H1 (cell line): Measurements from ENCODE around the gene PPP1R15B. TPM values are rescaled to one million over a fixed set of nuclear protein-coding genes. Genes with fewer than 3 reads are reported as not detected.

Experiments used
- CTCF ChIA-PET: fragments of 300-600 bp; sonication (Branson Sonifier 250); formaldehyde crosslinking; loops from one replicate; lab custom pipeline; 2021; ENCODE audit not compliant: partially characterized antibody; lab: Charles Lee
- POLR2A ChIA-PET: fragments of 300-600 bp; sonication (Branson Sonifier 250); formaldehyde crosslinking; loops from one replicate; lab custom pipeline; 2021; ENCODE audit warnings: inconsistent platforms; ENCODE audit not compliant: partially characterized antibody; lab: Charles Lee
- DNase-seq, 2 experiments: peaks; one replicate each; pipeline versions ENCODE4 v3.0.0 to v3.0.0-alpha.2; 2010 to 2022; ENCODE audit warnings: low spot score in 2 of 2, low read depth in 1 of 2, mixed read lengths in 1 of 2
- FAIRE-seq: peaks from 2 replicates; lab custom pipeline; 2011; peaks lifted over from hg19 to GRCh38; lab: Jason Lieb, UNC
- H2AFZ ChIP-seq: 2 replicates; pipeline ENCODE4 v1.8.1; 2012; ENCODE audit warnings: low read length, inconsistent platforms
- H2AK5ac ChIP-seq: 2 replicates; pipeline ENCODE4 v1.6.1; 2013; ENCODE audit warnings: low read depth, low read length
- H2BK120ac ChIP-seq: replicated peaks from 2 replicates; pipeline ENCODE3; 2013; ENCODE audit warnings: low read depth, low read length, inconsistent platforms
- H2BK12ac ChIP-seq: 2 replicates; pipeline ENCODE4 v1.6.1; 2013; ENCODE audit warnings: low read depth, low read length
- H2BK15ac ChIP-seq: 2 replicates; pipeline ENCODE4 v1.6.1; 2013; ENCODE audit warnings: low read length
- H2BK20ac ChIP-seq: 2 replicates; pipeline ENCODE4 v1.6.1; 2013; ENCODE audit warnings: low read length
- H2BK5ac ChIP-seq: 2 replicates; pipeline ENCODE4 v1.6.1; 2013; ENCODE audit warnings: low read depth, low read length
- H3K14ac ChIP-seq: 2 replicates; pipeline ENCODE4 v1.6.1; 2013; ENCODE audit warnings: inconsistent platforms; ENCODE audit not compliant: insufficient read length
- H3K18ac ChIP-seq: 2 replicates; pipeline ENCODE4 v1.6.1; 2013; ENCODE audit warnings: low read length; ENCODE audit errors: extremely low read depth
- H3K23ac ChIP-seq: 2 replicates; pipeline ENCODE4 v1.6.1; 2013; ENCODE audit warnings: inconsistent platforms; ENCODE audit not compliant: insufficient read length
- H3K23me2 ChIP-seq: 2 replicates; pipeline ENCODE4 v1.6.1; 2013; ENCODE audit warnings: low read depth, low read length
- H3K27ac ChIP-seq: 2 replicates; pipeline ENCODE4 v1.6.1; 2011; ENCODE audit warnings: low read depth, low read length, inconsistent platforms
- H3K27me3 ChIP-seq, 4 experiments: replicated peaks in 1 of 4; 1 replicate in 1 of 4; 2 replicates in 3 of 4; pipeline versions ENCODE4 v1.6.1 to v1.8.1; 2011 to 2013; ENCODE audit warnings: low read length in 3 of 4, mild to moderate bottlenecking in 3 of 4, inconsistent platforms in 2 of 4, mixed read lengths in 2 of 4, moderate library complexity in 1 of 4; ENCODE audit not compliant: control insufficient read depth in 3 of 4, insufficient read depth in 3 of 4; ENCODE audit errors: extremely low read depth in 1 of 4
- H3K36me3 ChIP-seq, 4 experiments: 2 replicates each; pipeline versions ENCODE4 v1.6.1 to v1.8.1; 2011 to 2013; ENCODE audit warnings: mild to moderate bottlenecking in 4 of 4, low read length in 3 of 4, moderate library complexity in 2 of 4, control low read depth in 1 of 4, inconsistent platforms in 1 of 4; ENCODE audit not compliant: insufficient read depth in 4 of 4, control insufficient read depth in 2 of 4
- H3K4ac ChIP-seq: replicated peaks from 2 replicates; pipeline ENCODE3; 2013; ENCODE audit warnings: low read length, low read depth, mixed read lengths, inconsistent platforms; ENCODE audit not compliant: insufficient read length
- H3K4me1 ChIP-seq, 4 experiments: replicated peaks in 1 of 4; 1 replicate in 1 of 4; 2 replicates in 3 of 4; pipeline versions ENCODE4 v1.6.1 to v1.8.1; 2011 to 2013; ENCODE audit warnings: low read length in 3 of 4, inconsistent platforms in 2 of 4, mixed read lengths in 1 of 4; ENCODE audit not compliant: insufficient read depth in 4 of 4, control insufficient read depth in 3 of 4
- H3K4me2 ChIP-seq, 2 experiments: 2 replicates each; pipeline versions ENCODE4 v1.6.1 to v1.8.1; 2011 to 2013; ENCODE audit warnings: low read depth in 2 of 2, low read length in 2 of 2, control low read depth in 1 of 2, inconsistent platforms in 1 of 2, mild to moderate bottlenecking in 1 of 2; ENCODE audit not compliant: insufficient read depth in 1 of 2
- H3K4me3 ChIP-seq, 4 experiments: fragments of 200-600, 300-600 bp in 1 of 4; sonication (generic), shearing (Covaris generic), sonication (Bioruptor Twin) in 1 of 4; 2 replicates each; pipeline versions ENCODE4 v1.5.1 to v1.8.1; 2011 to 2016; ENCODE audit warnings: low read length in 4 of 4, low read depth in 3 of 4, control low read depth in 2 of 4, inconsistent platforms in 2 of 4, mild to moderate bottlenecking in 2 of 4, mixed read lengths in 1 of 4, moderate library complexity in 1 of 4; ENCODE audit not compliant: insufficient read depth in 2 of 4; ENCODE audit errors: extremely low read depth in 1 of 4
- H3K56ac ChIP-seq: replicated peaks from 2 replicates; pipeline ENCODE3; 2013; ENCODE audit warnings: low read depth, mild to moderate bottlenecking, mixed read lengths, low read length, inconsistent platforms; ENCODE audit not compliant: insufficient read length
- H3K79me1 ChIP-seq: 2 replicates; pipeline ENCODE4 v1.6.1; 2013; ENCODE audit warnings: low read depth, low read length, control low read depth
- H3K79me2 ChIP-seq, 2 experiments: 2 replicates each; pipeline versions ENCODE4 v1.6.1 to v1.8.1; 2012 to 2013; ENCODE audit warnings: low read length in 2 of 2, mild to moderate bottlenecking in 2 of 2, inconsistent platforms in 1 of 2; ENCODE audit not compliant: insufficient read depth in 2 of 2, control insufficient read depth in 1 of 2
- H3K9ac ChIP-seq, 4 experiments: replicated peaks in 1 of 4; 1 replicate in 1 of 4; 2 replicates in 3 of 4; pipeline versions ENCODE4 v1.6.1 to v1.8.1; 2011 to 2013; ENCODE audit warnings: low read depth in 3 of 4, low read length in 3 of 4, control low read depth in 2 of 4, mild to moderate bottlenecking in 2 of 4, moderate library complexity in 2 of 4, inconsistent platforms in 1 of 4; ENCODE audit errors: extremely low read depth in 1 of 4
- H3K9me3 ChIP-seq, 2 experiments: 2 replicates each; pipeline versions ENCODE4 v1.6.1 to v1.8.1; 2012 to 2013; ENCODE audit warnings: mild to moderate bottlenecking in 2 of 2, moderate library complexity in 2 of 2, control low read depth in 1 of 2, inconsistent platforms in 1 of 2, low read depth in 1 of 2, low read length in 1 of 2, mixed read lengths in 1 of 2; ENCODE audit not compliant: insufficient read depth in 2 of 2
- H4K20me1 ChIP-seq, 2 experiments: replicated peaks in 1 of 2; 2 replicates each; pipeline versions ENCODE3 to v1.8.1; 2011 to 2013; ENCODE audit warnings: inconsistent platforms in 2 of 2, low read length in 2 of 2, mild to moderate bottlenecking in 1 of 2; ENCODE audit not compliant: insufficient read depth in 2 of 2, control insufficient read depth in 1 of 2
- H4K5ac ChIP-seq: 2 replicates; pipeline ENCODE4 v1.6.1; 2013; ENCODE audit warnings: low read length, low read depth, mixed read lengths, inconsistent platforms; ENCODE audit not compliant: insufficient read length
- H4K8ac ChIP-seq: 2 replicates; pipeline ENCODE4 v1.8.0; 2013; ENCODE audit warnings: mild to moderate bottlenecking, moderate library complexity, low read length, inconsistent platforms; ENCODE audit not compliant: insufficient read depth; ENCODE audit errors: extremely low read depth
- H4K91ac ChIP-seq: replicated peaks from 2 replicates; pipeline ENCODE3; 2013; ENCODE audit warnings: low read length, mixed read lengths, inconsistent platforms; ENCODE audit not compliant: insufficient read length
- WGBS, 2 experiments: shearing (Covaris generic) in 1 of 2; methylation state at CpG; one replicate each; pipeline versions ENCODE4 v1.1.6 to v1.1.7; 2013 to 2015; ENCODE audit warnings: low lambda C conversion rate in 2 of 2, mixed read lengths in 2 of 2, inconsistent platforms in 1 of 2, low coverage in 1 of 2, missing lambda C conversion rate in 1 of 2; ENCODE audit not compliant: insufficient replicate concordance in 2 of 2, insufficient coverage in 1 of 2, insufficient read length in 1 of 2; ENCODE audit errors: extremely low coverage in 1 of 2, missing lambda C conversion rate in 1 of 2; 5-methylcytosine and 5-hydroxymethylcytosine counted together
- polyA plus RNA-seq, 7 experiments: library from polyadenylated mRNA; depleted of rRNA in 3 of 7; stranded (reverse) in 5 of 7; unstranded in 2 of 7; fragments of >200 nt in 5 of 7; fragments of 200-250 nt in 2 of 7; gene quantifications; 1 replicate in 5 of 7; 2 replicates in 1 of 7; 4 replicates in 1 of 7; pipeline versions ENCODE4 v1.2.1 to v1.2.3, GENCODE V29; 2011 to 2013; ENCODE audit warnings: missing spikeins in 2 of 7, mixed read lengths in 2 of 7
- total RNA-seq: library from RNA; stranded (reverse); fragmentation: NEBNext Ultra II Directional; extraction: Animal tissue kit (Norgen Biotek cat#: 25700); gene quantifications from 2 replicates; pipeline ENCODE4 v1.2.1, GENCODE V29; 2021

Gene PPP1R15B
- total and polyA plus RNA-seq, 2 of the 8 experiments (the other 6 are each of a cell fraction or from before 2014, with no cell fraction given) = 14.4 to 72.2 TPM

DNA sequence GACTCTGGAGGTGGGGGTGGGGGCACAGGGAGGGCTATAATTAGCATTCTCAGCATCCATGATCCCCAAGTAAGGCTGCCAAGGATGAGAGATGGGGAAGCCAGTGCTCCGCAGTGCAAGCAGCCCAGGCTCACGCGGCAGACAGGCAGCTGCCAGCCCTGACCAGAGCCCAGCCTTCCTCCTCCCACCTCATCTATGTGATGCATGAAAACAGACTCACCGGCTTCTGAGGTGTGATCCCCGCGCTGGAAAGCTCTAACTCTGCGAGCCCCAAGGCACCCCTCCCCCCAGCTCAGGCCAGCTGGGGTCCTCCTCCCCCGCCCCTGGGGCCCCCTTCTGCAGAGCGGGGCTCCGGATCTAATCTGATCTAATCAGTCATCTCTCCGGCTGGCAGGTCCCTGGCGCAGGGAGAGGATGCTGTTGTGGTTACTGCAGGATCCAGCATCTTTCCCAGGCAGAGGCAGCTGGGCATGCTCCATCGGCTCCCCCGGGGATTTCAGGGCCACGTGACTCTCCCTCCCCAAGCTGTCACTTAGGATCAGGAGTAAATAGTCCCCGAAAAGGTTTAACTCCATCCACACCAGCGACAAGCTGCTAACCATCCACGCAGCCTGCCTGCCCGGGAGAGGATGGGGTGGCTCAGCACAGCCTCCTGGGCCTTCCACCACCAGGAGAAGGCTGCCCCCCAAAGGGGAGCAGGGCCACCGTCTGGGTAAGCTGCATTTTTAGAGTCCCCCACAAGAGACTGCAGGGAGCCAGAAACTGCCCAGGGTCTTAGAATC lies 52.0 kb downstream of the PPP1R15B start, which contains the start of gene PLEKHA6:
Gene PLEKHA6, minus strand, starts transcription at position 456 of the 782 bp plus-strand sequence. CDS start 86,202 bp downstream, outside the sequence.
- no peak within 1 kb of the TSS for H2AFZ ChIP-seq

More for the DNA sequence above, 52.0 kb downstream of the PPP1R15B start, which contains the start of gene PLEKHA6:
- no peak within 1 kb of the TSS for H3K4ac ChIP-seq
- peak within 1 kb of the TSS in 1 of 4 experiments; percentile 45; a peak in 2 of 8 replicates for H3K4me3 ChIP-seq
- CTCF ChIA-PET = interaction anchor here (0.7 to 9.5 kb wide), 25 partner anchors 9 to 568 kb away, joined by 3 to 318 read pairs (median 7); partner anchors contain the start of genes GOLT1A and KISS1
- H4K5ac ChIP-seq = no peak within 1 kb of the TSS
- no peak within 1 kb of the TSS for H2BK20ac ChIP-seq
- H3K18ac ChIP-seq = no peak within 1 kb of the TSS
- H3K36me3 ChIP-seq = no peaks in the 10 kb centered on the region
- no peak within 1 kb of the TSS for H2AK5ac ChIP-seq
- H3K4me2 ChIP-seq = peak within 1 kb of the TSS; percentile 56 to 58
- no peak within 1 kb of the TSS for H2BK5ac ChIP-seq
- no peak within 1 kb of the TSS for H3K9ac ChIP-seq
- no peaks in the 10 kb centered on the region for H3K79me1 ChIP-seq
- peaks cover 0 to 9% (median 5%) of the 10 kb centered on the region in 4 experiments; a peak in 4 of 7 replicates for H3K27me3 ChIP-seq
- no peaks in the 10 kb centered on the region for H3K9me3 ChIP-seq
- H2BK12ac ChIP-seq = no peak within 1 kb of the TSS; the same call in 1 of the 2 replicates
- H4K8ac ChIP-seq = no peak within 1 kb of the TSS
- no peaks in the 10 kb centered on the region for H3K79me2 ChIP-seq
- no peak within 1 kb of the TSS for H2BK15ac ChIP-seq
- H3K23me2 ChIP-seq = no peaks in the 10 kb centered on the region
- peaks cover 13 to 20% (median 18%) of the 10 kb centered on the region in 4 experiments for H3K4me1 ChIP-seq
- 20% methylated on average over 19 of the region's 20 CpGs; no CpG with 5 or more reads in 1 of the 2 experiments for WGBS, 2 experiments
- POLR2A ChIA-PET = interaction anchor here (0.7 to 1.1 kb wide), 5 partner anchors 8 to 223 kb away, joined by 3 to 6 read pairs (median 3); partner anchors contain the start of gene PIK3C2B
- H2BK120ac ChIP-seq = no peak within 1 kb of the TSS
- H3K23ac ChIP-seq = no peak within 1 kb of the TSS
- H4K20me1 ChIP-seq = no peaks in the 10 kb centered on the region
- H3K14ac ChIP-seq = no peak within 1 kb of the TSS
- peak in 1 of 2 experiments; percentile 83 for DNase-seq
- no peak within 1 kb of the TSS for H4K91ac ChIP-seq
- FAIRE-seq = no peak
- H3K56ac ChIP-seq = no peak within 1 kb of the TSS
- no peak within 1 kb of the TSS for H3K27ac ChIP-seq
